Measurements from ENCODE around the gene PELI1. TPM values are rescaled to one million over a fixed set of nuclear protein-coding genes. Genes with fewer than 3 reads are reported as not detected.

PELI1 gene
- total and polyA plus RNA-seq, 11 donors = 4.2 to 14.6 (median 7.3) TPM

GRCh38 chr2:64179582-64180321 is 35.5 kb upstream of the PELI1 start:
- no peak for TF ChIP-seq POLR2A (IDR thresholded peaks at IDR 0.05)
- TF ChIP-seq, protein P1, sequence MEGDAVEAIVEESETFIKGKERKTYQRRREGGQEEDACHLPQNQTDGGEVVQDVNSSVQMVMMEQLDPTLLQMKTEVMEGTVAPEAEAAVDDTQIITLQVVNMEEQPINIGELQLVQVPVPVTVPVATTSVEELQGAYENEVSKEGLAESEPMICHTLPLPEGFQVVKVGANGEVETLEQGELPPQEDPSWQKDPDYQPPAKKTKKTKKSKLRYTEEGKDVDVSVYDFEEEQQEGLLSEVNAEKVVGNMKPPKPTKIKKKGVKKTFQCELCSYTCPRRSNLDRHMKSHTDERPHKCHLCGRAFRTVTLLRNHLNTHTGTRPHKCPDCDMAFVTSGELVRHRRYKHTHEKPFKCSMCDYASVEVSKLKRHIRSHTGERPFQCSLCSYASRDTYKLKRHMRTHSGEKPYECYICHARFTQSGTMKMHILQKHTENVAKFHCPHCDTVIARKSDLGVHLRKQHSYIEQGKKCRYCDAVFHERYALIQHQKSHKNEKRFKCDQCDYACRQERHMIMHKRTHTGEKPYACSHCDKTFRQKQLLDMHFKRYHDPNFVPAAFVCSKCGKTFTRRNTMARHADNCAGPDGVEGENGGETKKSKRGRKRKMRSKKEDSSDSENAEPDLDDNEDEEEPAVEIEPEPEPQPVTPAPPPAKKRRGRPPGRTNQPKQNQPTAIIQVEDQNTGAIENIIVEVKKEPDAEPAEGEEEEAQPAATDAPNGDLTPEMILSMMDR (IDR thresholded peaks at IDR 0.05) = no peak
- H3K4me3 ChIP-seq = no peak overlapping the region
- H3K36me3 ChIP-seq = no peaks in the 10 kb centered on the region
- no peak overlapping the region for H3K27ac ChIP-seq
- H3K4me1 ChIP-seq = peaks cover 0 to 4% (median 0%) of the 10 kb centered on the region in 12 donors
- ATAC-seq = no peak
- DNase-seq = no peak
- intact Hi-C loops (cut with DNase I) = no loop called here
- WGBS, 4 donors = 90 to 95% (median 93%) methylated on average over 10 of the region's 10 CpGs
- no peaks in the 10 kb centered on the region for H3K27me3 ChIP-seq
- H3K9me3 ChIP-seq = no peaks in the 10 kb centered on the region

GRCh38 chr2:64177315-64177714 is 33.1 kb upstream of the PELI1 start:
- ATAC-seq = no peak

DNA sequence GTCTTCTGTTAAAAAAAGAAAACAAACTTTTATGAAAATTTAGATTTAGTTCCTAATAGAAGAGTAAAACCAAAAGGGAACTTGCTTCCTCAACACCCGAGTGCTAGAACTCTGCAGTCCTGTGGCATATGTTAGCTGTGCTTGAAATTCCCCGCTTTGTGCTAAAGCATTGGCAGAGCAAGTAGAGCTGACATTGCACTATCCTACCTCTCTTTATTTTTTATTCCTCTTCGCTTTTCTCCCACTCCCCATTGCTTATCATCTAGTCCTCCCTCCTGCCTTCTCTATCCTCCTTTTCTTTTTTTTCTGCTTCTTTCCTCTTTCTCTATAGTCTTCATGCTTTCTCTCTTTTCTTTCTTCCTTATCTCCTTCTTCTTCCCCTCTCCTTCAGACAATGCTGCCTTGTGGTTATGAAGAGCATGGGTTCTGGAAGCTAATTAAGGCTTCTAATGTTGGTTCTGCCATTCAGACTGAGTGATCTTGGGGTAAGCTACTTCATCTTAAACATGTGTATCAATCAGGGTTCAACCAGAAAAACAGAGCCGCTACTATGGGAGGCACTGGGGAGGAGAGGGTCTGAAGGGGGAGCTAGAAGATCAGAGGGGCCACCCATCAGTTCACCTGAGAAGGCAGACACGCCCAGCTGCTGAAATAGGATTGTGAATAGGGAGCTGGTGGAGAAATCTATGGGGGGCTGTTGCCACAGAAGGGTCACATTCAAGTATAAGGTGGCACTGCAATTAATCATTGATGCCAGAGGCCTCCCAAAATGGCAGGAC is 31.4 kb upstream of the PELI1 start:
- Histone ChIP-seq H3K9me3 (no peaks in the 10 kb centered on the region), H3K27me3 (no peaks in the 10 kb centered on the region), H3K36me3 (no peaks in the 10 kb centered on the region), H3K4me1 (peaks cover 0 to 4% (median 0%) of the 10 kb centered on the region in 12 donors), H3K27ac (no peak overlapping the region), H3K4me3 (no peak overlapping the region)
- WGBS, 4 donors = 91 to 95% (median 94%) methylated on average over 5 of the region's 5 CpGs
- no peak for TF ChIP-seq POLR2A (IDR thresholded peaks at IDR 0.05)
- TF ChIP-seq, protein P1 (IDR thresholded peaks at IDR 0.05) = no peak
- intact Hi-C loops (cut with DNase I) = no loop called here
- ATAC-seq = no peak
- DNase-seq = no peak

More at GRCh38 chr2:64177315-64177714, 33.1 kb upstream of the PELI1 start:
- Histone ChIP-seq H3K27ac (no peak overlapping the region), H3K4me1 (peaks cover 0 to 4% (median 0%) of the 10 kb centered on the region in 12 donors), H3K36me3 (no peaks in the 10 kb centered on the region), H3K27me3 (no peaks in the 10 kb centered on the region), H3K9me3 (no peaks in the 10 kb centered on the region), H3K4me3 (no peak overlapping the region)
- DNase-seq = no peak
- intact Hi-C loops (cut with DNase I) = no loop called here
- WGBS, 4 donors = 32 to 63% (median 42%) methylated on average over 1 of the region's 1 CpG
- TF ChIP-seq POLR2A (IDR thresholded peaks at IDR 0.05) = no peak
- TF ChIP-seq, protein P1 (IDR thresholded peaks at IDR 0.05) = no peak
